ENCODE data around the gene UBR3.

DNA sequence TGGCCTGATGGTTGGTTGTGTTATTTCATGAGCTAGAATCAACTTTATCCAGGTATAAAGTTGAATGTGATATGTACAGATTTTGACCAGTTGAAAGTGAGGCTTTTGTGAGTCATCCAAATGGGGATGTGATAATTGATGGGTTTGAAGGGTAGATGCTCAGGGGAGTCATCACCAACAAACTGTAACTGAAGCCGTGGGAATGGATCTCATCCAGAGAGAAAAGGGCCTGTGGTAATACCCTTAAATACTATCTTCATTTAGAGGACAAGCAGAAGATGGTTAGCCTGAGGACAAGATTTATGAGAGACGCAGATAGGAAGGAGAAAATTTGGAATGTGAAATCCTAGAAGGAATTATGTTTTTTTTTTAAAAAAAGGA, 260.1 kb downstream of the UBR3 start:
- TF ChIP-seq, protein P1, sequence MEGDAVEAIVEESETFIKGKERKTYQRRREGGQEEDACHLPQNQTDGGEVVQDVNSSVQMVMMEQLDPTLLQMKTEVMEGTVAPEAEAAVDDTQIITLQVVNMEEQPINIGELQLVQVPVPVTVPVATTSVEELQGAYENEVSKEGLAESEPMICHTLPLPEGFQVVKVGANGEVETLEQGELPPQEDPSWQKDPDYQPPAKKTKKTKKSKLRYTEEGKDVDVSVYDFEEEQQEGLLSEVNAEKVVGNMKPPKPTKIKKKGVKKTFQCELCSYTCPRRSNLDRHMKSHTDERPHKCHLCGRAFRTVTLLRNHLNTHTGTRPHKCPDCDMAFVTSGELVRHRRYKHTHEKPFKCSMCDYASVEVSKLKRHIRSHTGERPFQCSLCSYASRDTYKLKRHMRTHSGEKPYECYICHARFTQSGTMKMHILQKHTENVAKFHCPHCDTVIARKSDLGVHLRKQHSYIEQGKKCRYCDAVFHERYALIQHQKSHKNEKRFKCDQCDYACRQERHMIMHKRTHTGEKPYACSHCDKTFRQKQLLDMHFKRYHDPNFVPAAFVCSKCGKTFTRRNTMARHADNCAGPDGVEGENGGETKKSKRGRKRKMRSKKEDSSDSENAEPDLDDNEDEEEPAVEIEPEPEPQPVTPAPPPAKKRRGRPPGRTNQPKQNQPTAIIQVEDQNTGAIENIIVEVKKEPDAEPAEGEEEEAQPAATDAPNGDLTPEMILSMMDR (conservative IDR thresholded peaks at IDR 0.05 in 1 of 2, IDR thresholded peaks at IDR 0.05 in 1 of 2; ENCODE audit: extremely low read depth in 1 of 2, insufficient read depth in 1 of 2, low read depth in 1 of 2, low read length in 2 of 2) = no peak
- no peak for TF ChIP-seq EZH2 (IDR thresholded peaks at IDR 0.05; ENCODE audit: borderline replicate concordance, low read length)

Measured in mammary epithelial cell (primary cell).